DMS114 treated with DMSO at 0.1 percent for 48 hours (cell line): Measurements from ENCODE around the gene WWC1.

Experiments used
- DNase-seq: peaks from one replicate; lab custom pipeline; 2025; ENCODE audit not compliant: unreplicated experiment; lab: John Stamatoyannopoulos, UW

Gene WWC1

DNA sequence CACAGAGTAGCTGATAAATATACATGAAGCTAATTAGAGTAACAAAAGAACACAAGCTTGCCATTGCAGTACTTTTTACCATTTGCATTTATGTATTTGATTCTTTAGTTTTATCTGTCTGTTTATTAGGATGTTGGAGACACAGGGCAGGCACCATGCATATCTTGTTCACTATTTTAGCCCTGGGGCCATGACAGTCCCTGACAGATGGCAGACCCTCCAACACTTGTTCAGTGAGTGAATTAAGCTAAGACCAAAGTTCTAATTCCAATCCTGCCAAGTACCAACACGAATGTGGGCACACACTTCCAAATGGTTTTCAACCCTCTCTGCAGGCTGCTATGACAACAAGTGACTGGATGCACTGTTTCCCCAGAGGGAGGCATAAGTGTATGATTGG is 182.9 kb downstream of the WWC1 start:
- no peak for DNase-seq

DNA sequence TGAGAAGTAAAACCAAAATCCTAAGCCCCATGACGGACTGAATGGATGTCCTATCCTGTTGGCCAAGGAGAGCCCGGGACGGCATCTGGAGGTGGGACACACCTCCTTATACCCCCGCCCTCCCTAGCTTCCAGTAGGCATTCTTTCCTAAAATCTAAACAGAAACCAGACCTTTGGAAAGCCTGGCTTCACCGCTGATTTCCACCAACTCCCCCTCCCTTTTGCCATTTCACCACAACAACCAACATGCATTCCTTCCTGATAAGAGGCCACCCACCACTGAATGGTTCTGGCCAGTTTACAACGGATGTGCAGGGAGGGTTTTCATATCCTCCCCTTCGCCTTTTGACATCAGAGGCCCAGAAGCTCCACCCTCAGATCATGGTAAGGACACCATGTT is 185.6 kb downstream of the WWC1 start:
- no peak for DNase-seq

DNA sequence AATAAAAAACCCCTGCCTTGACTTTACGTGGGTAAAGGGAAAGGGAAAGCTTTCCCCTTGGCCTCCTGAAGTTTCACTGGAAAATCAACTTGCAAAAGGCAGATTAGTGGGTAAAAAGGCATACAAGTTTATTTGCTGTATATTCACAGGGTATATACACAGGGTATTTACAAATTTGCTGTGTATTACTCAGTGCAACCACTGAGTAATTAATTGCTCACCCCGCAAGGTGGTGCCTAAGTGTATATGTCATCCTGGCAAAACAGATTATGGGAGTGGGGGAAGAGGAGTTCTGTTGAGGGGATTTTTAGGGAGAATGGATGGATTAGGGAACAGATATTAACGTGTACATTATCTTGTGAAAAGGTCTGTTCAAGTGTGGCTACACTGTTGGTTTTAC is 187.7 kb downstream of the WWC1 start:
- no peak for DNase-seq

DNA sequence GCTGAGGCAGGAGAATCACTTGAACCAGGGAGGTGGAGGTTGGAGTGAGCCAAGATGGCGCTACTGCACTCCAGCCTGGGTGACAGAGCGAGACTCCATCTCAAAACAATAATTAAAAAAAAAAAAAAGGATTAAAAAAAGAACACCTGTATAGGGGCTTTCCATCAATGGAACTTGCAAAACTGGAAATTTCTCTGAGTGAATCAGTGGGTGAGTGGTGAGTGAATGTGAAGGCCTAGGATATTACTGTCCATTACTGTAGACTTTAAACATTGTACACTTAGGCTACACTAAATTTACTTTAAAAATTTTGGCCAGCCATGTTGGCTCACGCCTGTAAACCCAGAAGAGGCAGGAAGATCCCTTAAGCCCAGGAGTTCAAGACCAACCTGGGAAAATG is 189.2 kb downstream of the WWC1 start:
- no peak for DNase-seq

DNA sequence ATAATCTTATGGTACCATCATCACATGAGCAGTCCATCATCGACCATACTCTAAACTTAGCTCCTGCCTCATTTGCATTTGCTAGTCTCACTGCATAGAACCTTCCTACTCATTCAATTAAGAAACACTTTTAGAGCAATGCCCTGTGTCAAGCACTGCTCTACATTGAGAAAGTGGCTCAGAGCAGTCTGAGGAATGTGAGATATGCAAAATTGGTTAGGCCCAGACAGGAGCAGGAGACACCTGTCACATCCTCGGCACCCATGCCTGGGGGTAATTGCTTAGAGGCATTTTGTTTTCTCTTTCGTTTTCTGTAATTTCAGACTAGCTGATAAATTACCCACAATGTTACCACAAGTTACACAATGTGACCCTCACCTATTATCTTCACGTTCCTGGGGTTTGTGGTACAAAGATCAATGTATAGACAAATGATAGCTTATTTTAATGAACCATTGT is 189.9 kb downstream of the WWC1 start:
- DNase-seq, result no peak

DNA sequence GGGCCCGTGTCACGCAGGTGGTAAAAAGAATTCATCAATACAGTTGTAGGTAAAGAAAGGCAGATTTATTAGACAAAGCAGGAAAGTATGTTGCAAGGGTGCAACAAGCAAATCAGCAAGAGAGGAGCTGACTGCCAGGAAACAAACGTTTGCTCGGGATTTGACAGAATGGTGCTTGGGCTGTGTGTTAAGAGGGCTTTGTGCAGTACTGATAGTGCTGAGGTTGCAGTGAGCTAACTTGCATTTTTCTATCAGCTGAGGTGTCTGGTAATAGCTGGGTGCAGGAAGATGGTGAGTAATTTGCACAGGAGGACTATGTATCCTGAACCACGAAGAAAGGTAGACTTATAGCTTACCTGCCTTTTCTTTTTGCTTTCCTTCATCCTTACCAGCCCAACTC is 190.9 kb downstream of the WWC1 start:
- DNase-seq, result no peak

DNA sequence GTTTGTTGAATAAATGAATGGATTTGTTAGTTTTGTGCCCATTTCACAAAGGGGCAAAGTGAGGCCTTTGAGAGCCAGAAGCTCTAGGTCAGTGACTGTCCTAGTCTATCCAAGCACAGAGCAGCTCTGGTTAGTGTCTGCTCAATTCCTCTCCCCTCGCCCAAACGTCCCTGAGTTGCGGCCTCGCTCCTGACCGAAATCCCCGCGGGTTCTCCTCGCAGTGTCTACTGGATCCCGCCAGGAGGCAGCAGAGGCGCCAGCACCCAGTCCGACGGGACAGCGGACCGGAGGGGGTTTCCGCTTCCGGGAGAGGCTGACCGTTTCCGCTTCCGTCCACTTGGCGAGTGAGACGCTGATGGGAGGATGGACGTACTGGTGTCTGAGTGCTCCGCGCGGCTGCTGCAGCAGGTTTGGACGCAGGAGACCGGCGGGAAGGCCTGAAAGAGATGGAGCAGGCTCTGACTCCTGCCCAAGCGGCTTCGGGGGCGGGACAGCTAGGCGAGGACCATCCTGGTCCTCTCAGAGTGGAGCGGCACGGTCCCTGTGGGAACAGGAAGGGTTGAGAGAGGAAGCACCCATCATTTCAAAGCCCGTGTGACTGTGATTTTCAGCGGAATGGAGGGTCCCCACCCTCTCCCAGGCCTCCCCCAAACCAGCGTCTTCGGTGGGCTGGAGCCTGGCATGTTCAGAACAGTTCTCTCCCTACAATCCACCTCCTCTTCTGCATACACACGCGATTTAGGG is 194.9 kb downstream of the WWC1 start, which contains the start of gene RARS1:
RARS1 (plus strand) TSS at position 336 of the 744 bp plus-strand sequence; CDS start at position 364, 28 bp downstream.
- peak; percentile 90 for DNase-seq

DNA sequence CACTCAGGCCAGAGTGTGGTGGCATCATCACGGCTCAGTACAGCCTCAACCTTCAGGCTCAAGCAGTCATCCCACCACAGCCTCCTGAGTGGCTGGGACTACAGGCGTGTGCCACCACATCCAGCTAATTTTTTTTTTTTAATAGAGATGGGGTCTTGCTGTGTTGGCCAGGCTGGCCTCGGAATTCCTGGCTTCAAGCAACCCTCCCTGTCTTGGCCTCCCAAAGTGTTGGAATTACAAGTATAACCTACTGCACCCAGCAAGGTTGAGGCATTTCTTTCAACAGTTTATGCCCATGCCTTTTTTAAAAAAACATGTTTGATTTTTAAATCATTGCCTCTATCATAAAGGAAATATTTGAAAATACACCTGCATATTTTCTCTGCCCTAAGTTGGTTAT is 197.6 kb downstream of the WWC1 start:
- DNase-seq, result no peak

DNA sequence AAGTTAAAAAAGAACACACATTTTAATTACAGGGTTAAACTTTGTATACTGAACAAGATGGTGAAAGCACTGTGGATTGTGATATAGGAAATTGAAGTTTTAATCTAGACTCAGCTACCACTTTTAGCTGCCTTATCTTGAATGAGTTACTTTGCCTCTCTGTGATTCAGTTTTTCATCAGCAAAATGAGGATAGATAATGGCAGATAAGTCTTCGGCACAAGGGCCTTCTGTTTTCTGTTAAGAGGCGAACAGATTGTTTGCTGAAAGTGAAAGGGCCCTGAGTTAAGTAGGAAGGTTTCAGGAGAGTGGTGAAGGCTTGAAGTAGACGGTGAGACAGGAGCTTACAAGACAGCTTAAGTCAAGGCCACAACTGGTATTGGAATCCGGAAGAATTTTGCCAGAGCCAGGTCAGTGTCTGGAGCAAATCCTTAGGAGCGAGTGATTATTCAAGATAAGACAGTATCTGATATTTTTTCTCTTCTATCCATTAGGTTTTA is 202.7 kb downstream of the WWC1 start:
- DNase-seq, result no peak

DNA sequence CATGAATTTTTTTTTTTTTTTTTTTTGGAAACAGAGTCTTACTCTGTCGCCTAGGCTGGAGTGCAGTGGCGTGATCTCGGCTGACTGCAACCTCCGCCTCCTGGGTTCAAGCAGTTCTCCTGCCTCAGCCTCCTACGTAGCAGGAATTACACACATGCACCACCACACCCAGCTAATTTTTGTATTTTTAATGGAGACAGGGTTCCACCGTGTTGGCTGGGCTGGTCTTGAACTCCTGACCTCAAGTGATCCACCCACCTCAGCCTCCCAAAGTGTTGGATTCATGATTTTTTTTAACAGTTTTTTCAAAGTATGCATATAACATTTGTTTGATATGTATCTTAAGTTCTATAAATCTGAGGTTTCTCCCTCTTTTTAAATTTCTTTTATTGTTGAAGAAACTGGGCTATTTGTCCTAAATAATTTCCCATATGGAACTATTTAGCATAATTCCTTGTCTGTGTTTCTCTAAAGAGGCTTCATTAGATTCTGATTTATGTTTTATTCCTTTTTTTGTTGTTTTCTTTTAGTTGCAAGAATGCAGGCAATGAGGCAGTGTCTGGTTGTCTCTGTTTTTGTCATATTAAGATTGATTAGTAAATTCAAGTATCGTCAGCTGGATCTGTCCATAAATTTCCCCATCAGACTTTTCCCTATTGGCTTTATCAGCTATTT is 211.3 kb downstream of the WWC1 start:
- DNase-seq, result no peak

DNA sequence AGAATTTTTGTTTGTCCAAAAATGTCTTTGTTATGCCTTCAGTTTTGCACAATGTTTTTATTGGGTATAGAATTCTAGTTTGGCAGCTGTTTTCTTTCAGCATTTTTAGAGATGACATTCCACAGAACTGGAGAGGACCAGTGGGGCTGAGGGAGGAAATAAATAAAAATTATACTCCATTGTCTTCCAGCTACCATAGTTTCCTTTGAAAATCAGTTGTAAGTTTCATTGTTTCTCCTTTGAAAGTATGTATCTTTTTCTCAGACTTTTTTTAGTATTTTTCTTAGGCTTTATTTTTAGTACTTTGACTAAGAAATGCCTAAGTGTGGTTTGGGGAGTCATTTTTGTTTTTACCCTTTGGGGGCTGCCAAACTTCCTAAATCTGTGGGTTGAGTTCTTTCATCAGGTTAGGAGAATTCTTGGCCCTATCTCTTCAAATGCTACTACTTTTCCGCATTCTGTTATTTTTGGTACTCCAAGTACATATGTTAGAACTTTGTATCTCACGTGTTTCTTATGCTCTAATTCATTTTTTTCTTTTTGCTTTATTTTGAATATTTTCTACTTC is 222.5 kb downstream of the WWC1 start:
- no peak for DNase-seq
